SU-DHL-6 (cell line): ENCODE data around the gene YY1.

Source experiments
- H2AFZ ChIP-seq: fragments of 200-600 bp; sonication (generic); 2 replicates; pipeline ENCODE4 v1.6.1; 2014; ENCODE audit warnings: low read depth, mild to moderate bottlenecking, moderate library complexity, mixed read lengths, antibody characterized with exemption, low read length; ENCODE audit not compliant: severe bottlenecking
- H3F3A ChIP-seq: fragments of 200-600 bp; shearing (Covaris generic); 2 replicates; pipeline ENCODE4 v1.6.0; 2016; ENCODE audit warnings: antibody characterized with exemption, mild to moderate bottlenecking; ENCODE audit not compliant: insufficient read depth
- H3K27ac ChIP-seq: fragments of 200-600 bp; sonication (generic); 2 replicates; pipeline ENCODE4 v1.5.1; 2016; ENCODE audit warnings: low read depth, mild to moderate bottlenecking, low read length, moderate library complexity, mixed read lengths
- H3K27me3 ChIP-seq: fragments of 200-600 bp; sonication (generic), shearing (Covaris generic); 2 replicates; pipeline ENCODE4 v1.6.0; 2014; ENCODE audit warnings: mild to moderate bottlenecking, low read length
- H3K36me3 ChIP-seq: fragments of 200-600 bp; sonication (generic); 2 replicates; pipeline ENCODE4 v1.6.1; 2014; ENCODE audit warnings: mild to moderate bottlenecking, low read length, mixed read lengths
- H3K4me2 ChIP-seq: fragments of 300-600, 200-600 bp; shearing (Covaris generic), sonication (generic); 2 replicates; pipeline ENCODE4 v1.6.0; 2014; ENCODE audit warnings: low read length, low read depth, mild to moderate bottlenecking; ENCODE audit not compliant: poor library complexity, severe bottlenecking
- H3K4me3 ChIP-seq: fragments of 200-600 bp; sonication (generic); 2 replicates; pipeline ENCODE4 v1.5.1; 2014; ENCODE audit warnings: antibody characterized with exemption, low read length, mild to moderate bottlenecking, mixed read lengths; ENCODE audit not compliant: insufficient read depth, poor library complexity, severe bottlenecking
- H3K79me2 ChIP-seq: fragments of 200-600 bp; sonication (generic); 2 replicates; pipeline ENCODE4 v1.6.1; 2014; ENCODE audit warnings: mild to moderate bottlenecking, low read length, moderate library complexity; ENCODE audit not compliant: insufficient read depth
- H3K9ac ChIP-seq: fragments of 200-600 bp; sonication (generic); 2 replicates; pipeline ENCODE4 v1.7.0; 2014; ENCODE audit warnings: mild to moderate bottlenecking, low read length
- H3K9me2 ChIP-seq: fragments of 200-600 bp; sonication (generic); replicated peaks from 2 replicates; pipeline ENCODE4 v1.6.1; 2014; ENCODE audit warnings: low read length; ENCODE audit not compliant: insufficient read depth
- H3K9me3 ChIP-seq: fragments of 200-600 bp; sonication (generic); 2 replicates; pipeline ENCODE4 v1.6.1; 2014; ENCODE audit warnings: low read length, mixed read lengths; ENCODE audit not compliant: insufficient read depth
- H4K20me1 ChIP-seq: fragments of 200-600 bp; sonication (generic); 2 replicates; pipeline ENCODE4 v1.6.1; 2014; ENCODE audit warnings: low read depth, mild to moderate bottlenecking, antibody characterized with exemption, low read length, moderate library complexity, mixed read lengths
- EZH2phosphoT487 ChIP-seq: fragments of 200-600 bp; sonication (generic), shearing (Covaris generic); conservative IDR thresholded peaks from 2 replicates; pipeline ENCODE4 v1.6.1; 2018; ENCODE audit warnings: mild to moderate bottlenecking, antibody characterized with exemption, low read length, moderate library complexity, mixed read lengths
- TF ChIP-seq, protein P1 (sequence below): fragments of 200-600 bp; sonication (generic); IDR thresholded peaks from one replicate; pipeline ENCODE4 v1.5.1; 2017; ENCODE audit warnings: antibody characterized with exemption, mild to moderate bottlenecking, low read length, moderate library complexity; ENCODE audit not compliant: insufficient read depth, poor library complexity, severe bottlenecking

The YY1 gene

GRCh38 chr14:100199240-100199860, 39.6 kb upstream of the YY1 start:
- H3K9me3 ChIP-seq = no peaks in the 10 kb centered on the region
- H3K9me2 ChIP-seq = no peaks in the 10 kb centered on the region
- no peaks in the 10 kb centered on the region for H3K36me3 ChIP-seq
- H4K20me1 ChIP-seq = no peaks in the 10 kb centered on the region
- no peak overlapping the region for H3K4me3 ChIP-seq
- no peak overlapping the region for H3K27ac ChIP-seq
- no peaks in the 10 kb centered on the region for H3K79me2 ChIP-seq
- H3K27me3 ChIP-seq = no peaks in the 10 kb centered on the region
- H2AFZ ChIP-seq = no peak overlapping the region
- no peak for TF ChIP-seq EZH2phosphoT487
- TF ChIP-seq, protein P1, sequence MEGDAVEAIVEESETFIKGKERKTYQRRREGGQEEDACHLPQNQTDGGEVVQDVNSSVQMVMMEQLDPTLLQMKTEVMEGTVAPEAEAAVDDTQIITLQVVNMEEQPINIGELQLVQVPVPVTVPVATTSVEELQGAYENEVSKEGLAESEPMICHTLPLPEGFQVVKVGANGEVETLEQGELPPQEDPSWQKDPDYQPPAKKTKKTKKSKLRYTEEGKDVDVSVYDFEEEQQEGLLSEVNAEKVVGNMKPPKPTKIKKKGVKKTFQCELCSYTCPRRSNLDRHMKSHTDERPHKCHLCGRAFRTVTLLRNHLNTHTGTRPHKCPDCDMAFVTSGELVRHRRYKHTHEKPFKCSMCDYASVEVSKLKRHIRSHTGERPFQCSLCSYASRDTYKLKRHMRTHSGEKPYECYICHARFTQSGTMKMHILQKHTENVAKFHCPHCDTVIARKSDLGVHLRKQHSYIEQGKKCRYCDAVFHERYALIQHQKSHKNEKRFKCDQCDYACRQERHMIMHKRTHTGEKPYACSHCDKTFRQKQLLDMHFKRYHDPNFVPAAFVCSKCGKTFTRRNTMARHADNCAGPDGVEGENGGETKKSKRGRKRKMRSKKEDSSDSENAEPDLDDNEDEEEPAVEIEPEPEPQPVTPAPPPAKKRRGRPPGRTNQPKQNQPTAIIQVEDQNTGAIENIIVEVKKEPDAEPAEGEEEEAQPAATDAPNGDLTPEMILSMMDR = no peak
- H3F3A ChIP-seq = no peaks in the 10 kb centered on the region
- H3K9ac ChIP-seq = no peak overlapping the region
- H3K4me2 ChIP-seq = no peak overlapping the region

DNA sequence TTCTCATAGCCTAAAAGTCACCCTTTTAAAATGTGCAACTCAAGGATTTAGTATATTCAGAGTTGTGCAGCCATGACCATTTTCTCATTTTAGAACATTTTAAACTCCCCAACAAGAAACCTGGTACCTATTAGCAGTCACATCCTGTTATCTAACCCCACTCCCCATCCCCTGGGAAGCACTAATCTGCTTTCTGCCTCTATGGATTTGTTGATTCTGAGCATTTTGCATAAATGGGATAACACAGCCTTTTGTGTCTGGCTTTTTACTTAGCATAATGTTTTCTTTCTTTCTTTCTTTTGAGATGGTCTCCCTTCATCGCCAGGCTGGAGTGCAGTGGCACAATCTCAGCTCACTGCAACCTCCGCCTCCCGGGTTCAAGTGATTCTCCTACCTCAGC, 38.6 kb upstream of the YY1 start:
- Histone ChIP-seq H3K9me2 (no peaks in the 10 kb centered on the region), H3K9ac (no peak overlapping the region), H3K79me2 (no peaks in the 10 kb centered on the region), H4K20me1 (no peaks in the 10 kb centered on the region), H3K27me3 (no peaks in the 10 kb centered on the region), H3K4me2 (no peak overlapping the region), H3K9me3 (no peaks in the 10 kb centered on the region), H3K27ac (no peak overlapping the region), H2AFZ (no peak overlapping the region), H3K36me3 (no peaks in the 10 kb centered on the region), H3F3A (no peaks in the 10 kb centered on the region), H3K4me3 (no peak overlapping the region)
- TF ChIP-seq, protein P1 = no peak
- no peak for TF ChIP-seq EZH2phosphoT487

DNA sequence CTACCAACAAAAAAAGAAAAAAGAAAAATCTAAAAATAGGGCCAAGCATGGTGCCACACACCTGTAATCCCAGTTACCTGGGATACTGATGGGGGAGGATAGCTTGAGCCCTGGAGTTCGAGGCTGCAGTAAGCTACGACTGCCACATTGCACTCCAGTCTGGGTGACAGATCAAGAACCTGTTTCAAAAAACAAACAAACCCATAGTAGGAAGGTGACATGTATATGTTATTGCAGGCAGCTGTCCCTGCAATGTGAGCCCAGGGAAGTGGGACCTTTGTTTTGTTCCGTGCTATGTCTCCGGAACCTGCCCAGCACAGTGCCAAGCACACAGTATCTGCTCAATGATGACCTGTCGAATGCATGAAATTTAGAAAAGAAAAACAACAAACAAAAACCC, 37.2 kb upstream of the YY1 start:
- H3K27me3 ChIP-seq = no peaks in the 10 kb centered on the region
- H3F3A ChIP-seq = no peaks in the 10 kb centered on the region
- no peaks in the 10 kb centered on the region for H4K20me1 ChIP-seq
- TF ChIP-seq, protein P1 = no peak
- TF ChIP-seq EZH2phosphoT487 = no peak
- no peak overlapping the region for H3K4me3 ChIP-seq
- no peak overlapping the region for H2AFZ ChIP-seq
- H3K9ac ChIP-seq = no peak overlapping the region
- no peaks in the 10 kb centered on the region for H3K36me3 ChIP-seq
- H3K9me3 ChIP-seq = no peaks in the 10 kb centered on the region
- no peaks in the 10 kb centered on the region for H3K79me2 ChIP-seq
- no peaks in the 10 kb centered on the region for H3K9me2 ChIP-seq
- H3K27ac ChIP-seq = no peak overlapping the region
- no peak overlapping the region for H3K4me2 ChIP-seq
